PC-3 (cell line): Measurements from ENCODE around the gene DNAAF3. TPM values are rescaled to one million over a fixed set of nuclear protein-coding genes. Genes with fewer than 3 reads are reported as not detected.

Experiments used
- ATAC-seq: fragments of 200-7000 bp; cut with Tn5 transposase; 2 replicates; pipeline ENCODE4 v1.9.1; 2020; ENCODE audit warnings: mild to moderate bottlenecking, moderate library complexity
- BruUV-seq: library from RNA; stranded (reverse); fragments of 400-500 nt; replicated peaks from 2 replicates; lab custom pipeline; 2021; lab: Mats Ljungman, UMichigan
- CTCF ChIA-PET: fragments of 300-600 bp; sonication (Branson Sonifier 250); formaldehyde crosslinking; loops from one replicate; lab custom pipeline; 2022; ENCODE audit warnings: antibody characterized with exemption; lab: Charles Lee
- POLR2A ChIA-PET: fragments of 300-600 bp; sonication (Branson Sonifier 250); formaldehyde crosslinking; loops from one replicate; lab custom pipeline; 2022; ENCODE audit warnings: antibody characterized with exemption; ENCODE audit not compliant: unreplicated experiment; lab: Charles Lee
- DNase-seq: peaks from one replicate; pipeline ENCODE4 v3.0.0-alpha.2; 2015
- H2AFZ ChIP-seq: fragments of 300-600 bp; sonication (generic); 2 replicates; pipeline ENCODE4 v1.6.0; 2016; ENCODE audit warnings: antibody characterized with exemption, low read length
- H3F3A ChIP-seq: fragments of 300-600 bp; sonication (generic); one replicate; pipeline ENCODE4 v1.6.0; 2017; ENCODE audit warnings: antibody characterized with exemption, low read length, control low read depth, mild to moderate bottlenecking; ENCODE audit not compliant: unreplicated experiment
- H3K27ac ChIP-seq: fragments of 300-600 bp; sonication (generic); 2 replicates; pipeline ENCODE4 v1.5.1; 2016; ENCODE audit warnings: mild to moderate bottlenecking, low read length
- H3K27me3 ChIP-seq: fragments of 300-600 bp; sonication (generic); 2 replicates; pipeline ENCODE4 v1.6.1; 2016; ENCODE audit warnings: low read length, mixed read lengths
- H3K36me3 ChIP-seq: fragments of 300-600 bp; sonication (generic); 2 replicates; pipeline ENCODE4 v1.6.1; 2016; ENCODE audit warnings: low read depth, mixed run types, low read length, mixed read lengths
- H3K4me1 ChIP-seq: fragments of 300-600 bp; sonication (generic); 2 replicates; pipeline ENCODE4 v1.5.1; 2016; ENCODE audit warnings: low read length; ENCODE audit not compliant: insufficient read depth
- H3K4me2 ChIP-seq: fragments of 300-600 bp; sonication (generic); 2 replicates; pipeline ENCODE4 v1.6.0; 2016; ENCODE audit warnings: low read length
- H3K4me3 ChIP-seq: fragments of 300-600 bp; sonication (generic); 2 replicates; pipeline ENCODE4 v1.5.1; 2016; ENCODE audit warnings: mild to moderate bottlenecking, low read length, mixed read lengths
- H3K79me2 ChIP-seq: fragments of 300-600 bp; sonication (generic); 2 replicates; pipeline ENCODE4 v1.6.1; 2017; ENCODE audit warnings: low read length, mixed read lengths
- H3K9ac ChIP-seq: fragments of 300-600 bp; sonication (generic); 2 replicates; pipeline ENCODE4 v1.6.0; 2016; ENCODE audit warnings: mild to moderate bottlenecking, low read length
- H3K9me2 ChIP-seq: fragments of 300-600 bp; sonication (generic); replicated peaks from 2 replicates; pipeline ENCODE4 v1.6.1; 2016; ENCODE audit warnings: mixed run types, low read length, mixed read lengths
- H3K9me3 ChIP-seq: fragments of 300-600 bp; sonication (generic); 2 replicates; pipeline ENCODE4 v1.6.1; 2016; ENCODE audit warnings: low read length, mixed read lengths
- H4K20me1 ChIP-seq: fragments of 300-600 bp; sonication (generic); 2 replicates; pipeline ENCODE4 v1.6.1; 2016; ENCODE audit warnings: low read length, mixed read lengths
- CTCF ChIP-seq: fragments of 300-600 bp; sonication (generic); conservative IDR thresholded peaks from 2 replicates; pipeline ENCODE4 v1.5.1; 2017; ENCODE audit warnings: antibody characterized with exemption, low read depth, mild to moderate bottlenecking, low read length
- EZH2 ChIP-seq: fragments of 300-600 bp; sonication (generic); IDR thresholded peaks from one replicate; pipeline ENCODE4 v1.6.1; 2017; ENCODE audit warnings: antibody characterized with exemption, mild to moderate bottlenecking, low read length; ENCODE audit not compliant: unreplicated experiment
- EZH2phosphoT487 ChIP-seq: fragments of 300-600 bp; sonication (generic); IDR thresholded peaks from 2 replicates; pipeline ENCODE4 v1.6.1; 2018; ENCODE audit warnings: mild to moderate bottlenecking, antibody characterized with exemption, low read length, borderline replicate concordance
- intact Hi-C: fragments of 100-400 bp; cut with micrococcal nuclease; formaldehyde crosslinking; loops from 2 replicates; pipeline ENCODE4 v1.9.0; 2023
- total RNA-seq: library from RNA; depleted of rRNA; stranded (reverse); fragments of >200 nt; gene quantifications from 2 replicates; pipeline ENCODE4 v1.2.3, GENCODE V29; 2014

The DNAAF3 gene
- total RNA-seq, 1 experiment from 2014 or later: 30.0 TPM

GRCh38 chr19:55208880-55209692 is 42.7 kb upstream of the DNAAF3 start, which contains the start of gene PTPRH:
TSS of gene PTPRH (minus strand) at chr19:55209501. CDS start at chr19:55209433, 68 bp downstream.
- BruUV-seq: no TSS peak
- POLR2A ChIA-PET: interaction anchor here (0.6 kb wide), 3 partner anchors 16 to 445 kb away, joined by 3 to 9 read pairs (median 5); no protein-coding TSS in a partner anchor
- TF ChIP-seq EZH2phosphoT487: no peak
- no peak for TF ChIP-seq EZH2
- no peak for TF ChIP-seq CTCF

DNA sequence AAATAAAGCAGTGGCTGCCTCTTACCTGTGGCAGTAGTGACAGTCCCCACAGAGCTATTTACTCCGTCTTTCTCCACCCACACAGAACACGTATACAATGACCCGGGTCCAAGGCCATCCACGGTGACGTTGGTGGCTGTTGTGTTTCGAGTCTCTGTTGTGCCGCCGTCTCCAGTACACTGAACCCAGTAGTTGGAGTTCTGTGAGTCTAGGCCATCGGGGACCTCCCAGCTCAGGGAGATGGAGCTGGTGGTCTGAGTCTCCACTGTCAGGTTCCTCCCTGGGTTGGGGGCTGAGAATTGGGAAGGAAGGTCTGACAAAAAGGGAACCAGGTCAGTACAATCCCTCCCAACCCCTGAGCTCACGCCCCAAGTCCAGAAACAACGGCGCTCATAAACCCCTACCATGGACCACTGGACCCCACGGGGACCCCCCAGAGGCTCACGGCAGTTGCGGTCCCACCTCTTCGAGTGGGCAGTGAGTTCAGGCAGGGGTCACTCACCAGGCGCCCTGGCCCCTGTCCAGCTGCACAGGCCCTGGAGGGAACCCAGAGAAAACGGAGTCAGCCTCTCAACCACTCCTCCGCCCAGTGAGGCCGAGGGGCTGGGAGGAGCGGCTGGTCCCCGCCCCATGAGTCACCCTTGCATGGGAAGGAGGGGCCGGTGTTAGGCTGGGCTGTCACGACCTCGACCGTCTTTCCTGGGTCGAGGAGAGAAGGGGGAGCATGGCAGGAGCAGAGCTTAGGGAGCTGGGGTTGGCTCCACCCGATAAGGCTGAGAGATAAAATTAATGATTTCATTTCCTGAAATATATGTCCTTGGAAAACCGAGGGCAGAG is 40.5 kb upstream of the DNAAF3 start:
- peak overlapping the region; percentile 65 for H3K27ac ChIP-seq
- H3K27me3 ChIP-seq: no peaks in the 10 kb centered on the region
- H3K79me2 ChIP-seq: no peaks in the 10 kb centered on the region
- POLR2A ChIA-PET: no interaction called here
- CTCF ChIA-PET: no interaction called here
- ATAC-seq (peak; percentile 72), DNase-seq (peak; percentile 96)
- no peaks in the 10 kb centered on the region for H3K36me3 ChIP-seq
- H3K9ac ChIP-seq: peak overlapping the region; percentile 55
- H3K9me2 ChIP-seq: no peaks in the 10 kb centered on the region
- TSS peak; percentile 83 for BruUV-seq
- H3F3A ChIP-seq: peaks cover 8% of the 10 kb centered on the region
- peak overlapping the region; percentile 29; the same call in 1 of the 2 replicates for H3K4me3 ChIP-seq
- peak overlapping the region; percentile 24; the same call in 1 of the 2 replicates for H2AFZ ChIP-seq
- TF ChIP-seq EZH2: no peak
- no peak for TF ChIP-seq EZH2phosphoT487
- TF ChIP-seq CTCF: no peak
- intact Hi-C loops: no loop called here
- H3K4me2 ChIP-seq: peak overlapping the region; percentile 67
- peaks cover 33% of the 10 kb centered on the region for H3K4me1 ChIP-seq
- H4K20me1 ChIP-seq: no peaks in the 10 kb centered on the region
- H3K9me3 ChIP-seq: no peaks in the 10 kb centered on the region

More at GRCh38 chr19:55208880-55209692, 42.7 kb upstream of the DNAAF3 start, which contains the start of gene PTPRH:
- H3K79me2 ChIP-seq: no peaks in the 10 kb centered on the region
- no peaks in the 10 kb centered on the region for H4K20me1 ChIP-seq
- no peaks in the 10 kb centered on the region for H3K9me2 ChIP-seq
- H3K27me3 ChIP-seq: no peaks in the 10 kb centered on the region
- CTCF ChIA-PET: no interaction called here
- no peak within 1 kb of the TSS for H2AFZ ChIP-seq
- intact Hi-C loops: no loop called here
- peak within 1 kb of the TSS; percentile 93 for H3K27ac ChIP-seq
- peaks cover 8% of the 10 kb centered on the region for H3F3A ChIP-seq
- ATAC-seq (peak; percentile 25), DNase-seq (peak; percentile 55)
- H3K36me3 ChIP-seq: no peaks in the 10 kb centered on the region
- H3K4me1 ChIP-seq: peaks cover 37% of the 10 kb centered on the region
- no peak within 1 kb of the TSS for H3K4me3 ChIP-seq
- H3K4me2 ChIP-seq: peak within 1 kb of the TSS; percentile 39
- no peaks in the 10 kb centered on the region for H3K9me3 ChIP-seq
- H3K9ac ChIP-seq: peak within 1 kb of the TSS; percentile 76
